ENCODE data around the gene RPS15.
A peak's percentile ranks its signal among the peaks of the same experiment; 100 is the strongest.

Gene RPS15

GRCh38 chr19:1438035-1438932 is at the start of gene RPS15:
RPS15 (plus strand) TSS chr19:1438396; CDS start chr19:1438426, 30 bp downstream.
- peak; percentile 89 to 92 for DNase-seq (ENCODE audit: low read depth in 2 of 2)

- DNase-seq (ENCODE audit: low read depth in 2 of 2) = no peak
Measured at GRCh38 chr19:1388637-1389026, 49.6 kb upstream of the RPS15 start.

GRCh38 chr19:1389033-1389940 is 48.9 kb upstream of the RPS15 start:
- DNase-seq (ENCODE audit: low read depth in 2 of 2) = no peak

- no peak for DNase-seq (ENCODE audit: low read depth in 2 of 2)
Measured at GRCh38 chr19:1390890-1391423, 47.2 kb upstream of the RPS15 start.

GRCh38 chr19:1392407-1392806 is 45.8 kb upstream of the RPS15 start:
- no peak for DNase-seq (ENCODE audit: low read depth in 2 of 2)

- no peak for DNase-seq (ENCODE audit: low read depth in 2 of 2)
Measured at GRCh38 chr19:1392939-1393530, 45.2 kb upstream of the RPS15 start.

- DNase-seq (ENCODE audit: low read depth in 2 of 2) = no peak
Measured at GRCh38 chr19:1393841-1394240, 44.4 kb upstream of the RPS15 start.

- no peak for DNase-seq (ENCODE audit: low read depth in 2 of 2)
Measured at GRCh38 chr19:1394252-1395193, 43.7 kb upstream of the RPS15 start.

- no peak for DNase-seq (ENCODE audit: low read depth in 2 of 2)
Measured at GRCh38 chr19:1395194-1396018, 42.8 kb upstream of the RPS15 start.

GRCh38 chr19:1396019-1396767 is 42.0 kb upstream of the RPS15 start:
- DNase-seq (ENCODE audit: low read depth in 2 of 2) = no peak

GRCh38 chr19:1396768-1397679 is 41.2 kb upstream of the RPS15 start:
- no peak for DNase-seq (ENCODE audit: low read depth in 2 of 2)

- no peak for DNase-seq (ENCODE audit: low read depth in 2 of 2)
Measured at GRCh38 chr19:1397838-1398237, 40.4 kb upstream of the RPS15 start.

- DNase-seq (ENCODE audit: low read depth in 2 of 2) = no peak
Measured at GRCh38 chr19:1399079-1399478, 39.1 kb upstream of the RPS15 start.

GRCh38 chr19:1399745-1400144 is 38.5 kb upstream of the RPS15 start:
- no peak for DNase-seq (ENCODE audit: low read depth in 2 of 2)

GRCh38 chr19:1400281-1401137 is 37.7 kb upstream of the RPS15 start:
- no peak for DNase-seq (ENCODE audit: low read depth in 2 of 2)

- DNase-seq (ENCODE audit: low read depth in 2 of 2) = peak; percentile 25 to 50
Measured at GRCh38 chr19:1401138-1401888, 36.9 kb upstream of the RPS15 start, which contains the start of gene GAMT. GAMT (minus strand) TSS chr19:1401542; CDS start chr19:1401476, 66 bp downstream.

All from stimulated activated CD4-positive, alpha-beta T cell treated with anti-CD3 and anti-CD28 coated beads, Interleukin-12 subunit alpha, Interleukin-12 subunit beta, amount 100 ng/mL, for 24 hours (primary cell).